HFFc6 (cell line): ENCODE results near the gene PCNX4. TPM values are rescaled to one million over a fixed set of nuclear protein-coding genes. Genes with fewer than 3 reads are reported as not detected.

Experiments
- DNase-seq: peaks from one replicate; pipeline ENCODE4 v3.0.0-alpha.2; 2018
- H3K27ac Mint-ChIP-seq: 2 replicates; pipeline ENCODE4 v1.8.0; 2020; ENCODE audit warnings: mild to moderate bottlenecking, mixed read lengths
- H3K27me3 Mint-ChIP-seq: 2 replicates; pipeline ENCODE4 v1.8.0; 2021; ENCODE audit warnings: mild to moderate bottlenecking, moderate library complexity, mixed read lengths; ENCODE audit not compliant: insufficient read depth
- H3K36me3 Mint-ChIP-seq: 2 replicates; pipeline ENCODE4 v1.8.0; 2021; ENCODE audit warnings: low read depth, mixed read lengths
- H3K4me1 Mint-ChIP-seq: 2 replicates; pipeline ENCODE4 v1.8.0; 2020; ENCODE audit warnings: low read depth, mixed read lengths
- H3K4me3 Mint-ChIP-seq: 2 replicates; pipeline ENCODE4 v1.8.0; 2020; ENCODE audit warnings: mild to moderate bottlenecking, moderate library complexity, mixed read lengths
- H3K9me3 Mint-ChIP-seq: 2 replicates; pipeline ENCODE4 v1.8.0; 2020; ENCODE audit warnings: mild to moderate bottlenecking, mixed read lengths
- total RNA-seq, 6 experiments: library from RNA; stranded (reverse); fragmentation: NEBNext Ultra II Directional; extraction: Animal tissue kit (Norgen Biotek cat#: 25700); gene quantifications; 2 replicates in 1 of 6; 3 replicates in 5 of 6; pipeline ENCODE4 v1.2.3, GENCODE V29; 2021
- TF ChIP-seq, protein P1 (sequence below): fragments of 200-600 bp; sonication (generic); IDR thresholded peaks from 2 replicates; pipeline ENCODE4 v1.5.0; 2021; ENCODE audit warnings: antibody characterized with exemption, mild to moderate bottlenecking

The PCNX4 gene
- total RNA-seq, 6 experiments from 2014 or later: 46.5 to 67.7 (median 54.9) TPM

DNA sequence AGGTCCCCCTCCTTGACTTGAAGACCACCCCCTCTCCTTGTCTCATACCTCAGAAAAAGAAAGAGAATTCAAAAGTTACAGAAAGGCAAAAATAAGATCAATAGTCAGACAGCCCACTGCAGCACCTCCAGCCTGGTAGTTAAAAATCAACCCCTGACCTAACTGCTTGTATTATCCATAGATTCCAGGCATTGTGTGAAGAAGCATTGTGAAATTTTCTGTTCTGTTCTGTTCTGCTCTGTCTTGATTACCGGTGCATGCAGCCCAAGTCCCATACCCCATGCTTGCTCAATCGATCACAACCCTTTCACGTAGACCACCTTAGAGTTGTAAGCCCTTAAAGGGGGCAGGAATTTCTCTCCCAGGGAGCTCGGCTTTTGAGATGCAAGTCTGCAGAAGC, 79.2 kb downstream of the PCNX4 start:
- Mint-ChIP-seq H3K4me1 (peaks cover 20% of the 10 kb centered on the region), H3K9me3 (no peaks in the 10 kb centered on the region), H3K27me3 (no peaks in the 10 kb centered on the region; the same call in 1 of the 2 replicates), H3K36me3 (no peaks in the 10 kb centered on the region), H3K27ac (no peak overlapping the region), H3K4me3 (no peak overlapping the region)
- no peak for DNase-seq
- TF ChIP-seq, protein P1, sequence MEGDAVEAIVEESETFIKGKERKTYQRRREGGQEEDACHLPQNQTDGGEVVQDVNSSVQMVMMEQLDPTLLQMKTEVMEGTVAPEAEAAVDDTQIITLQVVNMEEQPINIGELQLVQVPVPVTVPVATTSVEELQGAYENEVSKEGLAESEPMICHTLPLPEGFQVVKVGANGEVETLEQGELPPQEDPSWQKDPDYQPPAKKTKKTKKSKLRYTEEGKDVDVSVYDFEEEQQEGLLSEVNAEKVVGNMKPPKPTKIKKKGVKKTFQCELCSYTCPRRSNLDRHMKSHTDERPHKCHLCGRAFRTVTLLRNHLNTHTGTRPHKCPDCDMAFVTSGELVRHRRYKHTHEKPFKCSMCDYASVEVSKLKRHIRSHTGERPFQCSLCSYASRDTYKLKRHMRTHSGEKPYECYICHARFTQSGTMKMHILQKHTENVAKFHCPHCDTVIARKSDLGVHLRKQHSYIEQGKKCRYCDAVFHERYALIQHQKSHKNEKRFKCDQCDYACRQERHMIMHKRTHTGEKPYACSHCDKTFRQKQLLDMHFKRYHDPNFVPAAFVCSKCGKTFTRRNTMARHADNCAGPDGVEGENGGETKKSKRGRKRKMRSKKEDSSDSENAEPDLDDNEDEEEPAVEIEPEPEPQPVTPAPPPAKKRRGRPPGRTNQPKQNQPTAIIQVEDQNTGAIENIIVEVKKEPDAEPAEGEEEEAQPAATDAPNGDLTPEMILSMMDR: no peak

DNA sequence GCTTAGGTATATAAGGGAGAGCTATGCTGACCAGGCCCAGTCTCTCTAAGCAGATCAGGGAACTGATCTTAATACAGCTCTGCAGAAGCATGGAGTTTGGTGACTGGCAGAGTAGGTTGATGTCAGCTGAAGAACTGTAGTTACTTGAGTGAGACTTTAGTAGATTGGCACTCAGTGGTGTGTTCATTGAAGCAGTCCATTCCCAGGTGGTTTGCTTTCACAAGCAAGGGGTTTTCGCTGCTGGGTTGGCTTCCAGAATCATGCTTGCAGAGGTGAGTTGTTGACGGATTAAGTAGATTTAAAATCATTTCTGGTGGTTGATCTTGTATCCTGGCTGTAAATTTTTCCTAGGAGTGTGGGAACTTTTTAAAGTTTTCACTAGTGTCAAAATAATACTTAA, 80.0 kb downstream of the PCNX4 start:
- TF ChIP-seq, protein P1: no peak
- Mint-ChIP-seq H3K27me3 (no peaks in the 10 kb centered on the region; the same call in 1 of the 2 replicates), H3K4me3 (no peak overlapping the region), H3K9me3 (no peaks in the 10 kb centered on the region), H3K27ac (no peak overlapping the region), H3K36me3 (no peaks in the 10 kb centered on the region), H3K4me1 (peaks cover 13% of the 10 kb centered on the region)
- no peak for DNase-seq

- H3K9me3 Mint-ChIP-seq: no peaks in the 10 kb centered on the region
- peaks cover 20% of the 10 kb centered on the region for H3K4me1 Mint-ChIP-seq
- no peaks in the 10 kb centered on the region for H3K36me3 Mint-ChIP-seq
- no peak for DNase-seq
- TF ChIP-seq, protein P1: no peak
- H3K27me3 Mint-ChIP-seq: no peaks in the 10 kb centered on the region; the same call in 1 of the 2 replicates
- no peak overlapping the region for H3K4me3 Mint-ChIP-seq
- no peak overlapping the region; the same call in 1 of the 2 replicates for H3K27ac Mint-ChIP-seq
Measured at GRCh38 chr14:60174352-60175254, 82.9 kb downstream of the PCNX4 start.

DNA sequence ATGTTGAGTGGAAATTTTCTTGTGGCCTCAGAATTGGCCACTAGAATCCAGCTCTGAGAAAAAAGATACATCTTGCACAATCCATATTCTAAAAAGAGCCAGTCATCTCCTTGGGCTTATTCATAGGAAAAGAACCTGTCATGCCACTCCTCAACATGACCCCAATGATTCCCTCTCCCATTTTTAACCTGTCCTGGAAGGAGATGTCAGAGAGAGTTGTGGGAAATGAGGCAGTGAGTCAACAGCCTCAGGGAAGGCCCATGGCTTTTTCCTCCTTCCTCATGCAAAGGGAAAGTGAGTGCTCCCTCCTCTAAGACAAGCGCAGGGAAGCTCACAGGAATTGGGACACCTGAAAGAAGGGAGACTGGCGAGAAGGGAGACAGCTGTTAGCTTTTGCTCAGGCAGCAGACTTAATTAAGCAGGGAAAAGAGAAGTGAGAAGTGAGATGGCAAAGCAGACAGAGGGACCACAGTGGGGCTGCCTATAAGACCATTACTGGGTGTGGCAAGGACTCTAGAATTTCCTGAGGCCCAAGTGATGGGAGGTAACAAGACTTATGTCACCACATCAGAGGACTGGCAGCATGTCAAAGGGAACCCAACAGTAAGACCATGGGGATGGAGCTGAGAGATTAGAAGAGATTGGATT, 83.7 kb downstream of the PCNX4 start:
- Mint-ChIP-seq H3K4me3 (no peak overlapping the region), H3K27ac (no peak overlapping the region; the same call in 1 of the 2 replicates), H3K27me3 (no peaks in the 10 kb centered on the region; the same call in 1 of the 2 replicates), H3K36me3 (no peaks in the 10 kb centered on the region), H3K9me3 (no peaks in the 10 kb centered on the region), H3K4me1 (peaks cover 28% of the 10 kb centered on the region)
- DNase-seq: peak; percentile 36
- TF ChIP-seq, protein P1: no peak

DNA sequence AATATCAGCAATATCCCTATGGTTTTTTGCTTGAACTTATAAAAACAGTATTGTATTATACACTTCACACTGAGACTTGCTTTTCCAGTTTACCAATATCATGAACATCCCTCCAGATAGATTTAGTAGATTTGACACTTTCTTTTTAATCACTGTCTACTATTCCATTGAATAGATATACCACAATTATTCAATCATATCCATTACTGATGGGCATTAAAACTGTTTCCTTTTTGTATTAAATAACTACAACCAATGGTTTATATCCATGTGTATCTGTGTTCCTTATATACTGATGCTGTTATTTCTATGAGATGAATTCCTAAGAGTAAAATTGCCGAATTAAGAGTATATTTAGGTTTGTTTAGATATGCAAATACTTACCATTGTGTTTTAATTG, 86.4 kb downstream of the PCNX4 start:
- Mint-ChIP-seq H3K27me3 (no peaks in the 10 kb centered on the region; the same call in none of the 2 replicates), H3K9me3 (no peaks in the 10 kb centered on the region), H3K4me1 (peaks cover 31% of the 10 kb centered on the region), H3K27ac (no peak overlapping the region), H3K36me3 (no peaks in the 10 kb centered on the region), H3K4me3 (no peak overlapping the region)
- no peak for DNase-seq
- TF ChIP-seq, protein P1: no peak
